PC-9 (cell line): ENCODE results near the gene DTX1. TPM values are rescaled to one million over a fixed set of nuclear protein-coding genes. Genes with fewer than 3 reads are reported as not detected.

Source experiments
- BruUV-seq: library from RNA; stranded (reverse); fragments of 400-500 nt; replicated peaks from 2 replicates; lab custom pipeline; 2021; lab: Mats Ljungman, UMichigan
- CTCF ChIA-PET: fragments of 300-600 bp; sonication (Branson Sonifier 250); formaldehyde crosslinking; loops from one replicate; lab custom pipeline; 2022; ENCODE audit warnings: antibody characterized with exemption; lab: Charles Lee
- POLR2A ChIA-PET: fragments of 300-600 bp; sonication (Branson Sonifier 250); formaldehyde crosslinking; loops from one replicate; lab custom pipeline; 2022; ENCODE audit warnings: antibody characterized with exemption; ENCODE audit not compliant: unreplicated experiment; lab: Charles Lee
- DNase-seq, 2 experiments: peaks; one replicate each; pipeline versions ENCODE4 v3.0.0 to v3.0.0-alpha.2; 2015 to 2022; ENCODE audit warnings: mixed read lengths in 1 of 2
- H2AFZ ChIP-seq: fragments of 200-600 bp; sonication (generic); 2 replicates; pipeline ENCODE4 v1.8.1; 2017; ENCODE audit warnings: antibody characterized with exemption
- H3F3A ChIP-seq: fragments of 200-600 bp; sonication (generic); 2 replicates; pipeline ENCODE4 v1.8.1; 2017; ENCODE audit warnings: antibody characterized with exemption, mild to moderate bottlenecking, low read depth; ENCODE audit not compliant: insufficient read depth
- H3K27ac ChIP-seq: fragments of 200-600 bp; sonication (generic); 2 replicates; pipeline ENCODE4 v1.6.1; 2016; ENCODE audit warnings: mixed run types
- H3K27me3 ChIP-seq: fragments of 200-600 bp; sonication (generic); 2 replicates; pipeline ENCODE4 v1.6.1; 2016; ENCODE audit warnings: low read depth, mixed run types; ENCODE audit not compliant: insufficient read depth
- H3K36me3 ChIP-seq: fragments of 200-600 bp; sonication (generic); 2 replicates; pipeline ENCODE4 v1.6.1; 2016; ENCODE audit warnings: low read depth, mixed run types
- H3K4me1 ChIP-seq: fragments of 200-600 bp; sonication (generic); replicated peaks from 2 replicates; pipeline ENCODE4 v1.6.1; 2016; ENCODE audit warnings: mixed run types; ENCODE audit not compliant: insufficient read depth
- H3K4me2 ChIP-seq: fragments of 200-600 bp; sonication (generic); 2 replicates; pipeline ENCODE4 v1.6.1; 2017; ENCODE audit warnings: mixed run types
- H3K4me3 ChIP-seq: fragments of 200-600 bp; sonication (generic); 2 replicates; pipeline ENCODE4 v1.6.1; 2016; ENCODE audit warnings: mixed run types
- H3K79me2 ChIP-seq: fragments of 200-600 bp; sonication (generic); 2 replicates; pipeline ENCODE4 v1.6.1; 2017; ENCODE audit warnings: low read depth, mixed run types
- H3K9me2 ChIP-seq: fragments of 200-600 bp; sonication (generic); 2 replicates; pipeline ENCODE4 v1.8.1; 2017; ENCODE audit warnings: mild to moderate bottlenecking; ENCODE audit not compliant: insufficient read depth
- H3K9me3 ChIP-seq: fragments of 200-600 bp; sonication (generic); 2 replicates; pipeline ENCODE4 v1.8.1; 2016; ENCODE audit warnings: low read depth; ENCODE audit not compliant: insufficient read depth
- H4K20me1 ChIP-seq: fragments of 200-600 bp; sonication (generic); 2 replicates; pipeline ENCODE4 v1.8.1; 2017; ENCODE audit not compliant: insufficient read depth
- EZH2 ChIP-seq: fragments of 200-600 bp; sonication (generic); IDR thresholded peaks from 2 replicates; pipeline ENCODE4 v1.8.0; 2017; ENCODE audit warnings: antibody characterized with exemption, low read depth
- intact Hi-C: fragments of 100-400 bp; cut with micrococcal nuclease; formaldehyde crosslinking; loops from one replicate; pipeline ENCODE4 v1.10.0; 2022; ENCODE audit not compliant: unreplicated experiment
- total RNA-seq: library from RNA; stranded (reverse); gene quantifications from 2 replicates; pipeline ENCODE4 v1.2.3, GENCODE V29; 2021
- TF ChIP-seq, protein P1 (sequence below): fragments of 200-600 bp; sonication (generic); conservative IDR thresholded peaks from 2 replicates; pipeline ENCODE4 v1.6.1; 2017; ENCODE audit warnings: mixed run types, antibody characterized with exemption, mild to moderate bottlenecking, moderate library complexity

DTX1 gene
- total RNA-seq, 1 experiment from 2014 or later, result 0.13 TPM

DNA sequence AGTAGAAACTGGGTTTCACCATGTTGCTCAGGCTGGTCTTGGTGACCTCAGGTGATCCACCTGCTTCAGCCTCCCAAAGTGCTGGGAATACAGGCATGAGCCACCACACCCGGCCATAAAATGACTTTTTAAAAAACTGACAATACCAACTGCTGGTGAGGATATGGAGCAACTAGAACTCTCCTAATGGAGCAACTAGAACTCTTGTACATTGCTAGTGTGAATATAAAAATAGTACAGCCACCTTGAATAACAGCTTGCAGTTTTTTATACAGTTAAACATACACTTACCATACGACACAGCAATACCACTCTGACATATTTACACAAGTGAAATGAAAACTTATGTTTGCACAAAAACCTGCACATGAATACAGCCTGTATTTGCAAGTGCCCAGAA is 90.5 kb downstream of the DTX1 start:
- POLR2A ChIA-PET, result no interaction called here
- DNase-seq, result no peak
- CTCF ChIA-PET, result no interaction called here
- intact Hi-C loops, result no loop called here
- Histone ChIP-seq H3K27ac (no peak overlapping the region), H3K9me2 (no peaks in the 10 kb centered on the region), H3K4me1 (peaks cover 13% of the 10 kb centered on the region; the same call in 1 of the 2 replicates), H3K36me3 (no peaks in the 10 kb centered on the region), H3F3A (peaks cover 5% of the 10 kb centered on the region; the same call in 1 of the 2 replicates), H3K4me3 (no peak overlapping the region), H3K4me2 (no peak overlapping the region), H3K9me3 (no peaks in the 10 kb centered on the region), H2AFZ (no peak overlapping the region), H3K79me2 (no peaks in the 10 kb centered on the region), H3K27me3 (no peaks in the 10 kb centered on the region), H4K20me1 (no peaks in the 10 kb centered on the region)
- TF ChIP-seq EZH2, result no peak
- TF ChIP-seq, protein P1, sequence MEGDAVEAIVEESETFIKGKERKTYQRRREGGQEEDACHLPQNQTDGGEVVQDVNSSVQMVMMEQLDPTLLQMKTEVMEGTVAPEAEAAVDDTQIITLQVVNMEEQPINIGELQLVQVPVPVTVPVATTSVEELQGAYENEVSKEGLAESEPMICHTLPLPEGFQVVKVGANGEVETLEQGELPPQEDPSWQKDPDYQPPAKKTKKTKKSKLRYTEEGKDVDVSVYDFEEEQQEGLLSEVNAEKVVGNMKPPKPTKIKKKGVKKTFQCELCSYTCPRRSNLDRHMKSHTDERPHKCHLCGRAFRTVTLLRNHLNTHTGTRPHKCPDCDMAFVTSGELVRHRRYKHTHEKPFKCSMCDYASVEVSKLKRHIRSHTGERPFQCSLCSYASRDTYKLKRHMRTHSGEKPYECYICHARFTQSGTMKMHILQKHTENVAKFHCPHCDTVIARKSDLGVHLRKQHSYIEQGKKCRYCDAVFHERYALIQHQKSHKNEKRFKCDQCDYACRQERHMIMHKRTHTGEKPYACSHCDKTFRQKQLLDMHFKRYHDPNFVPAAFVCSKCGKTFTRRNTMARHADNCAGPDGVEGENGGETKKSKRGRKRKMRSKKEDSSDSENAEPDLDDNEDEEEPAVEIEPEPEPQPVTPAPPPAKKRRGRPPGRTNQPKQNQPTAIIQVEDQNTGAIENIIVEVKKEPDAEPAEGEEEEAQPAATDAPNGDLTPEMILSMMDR, result no peak
- no TSS peak for BruUV-seq

Other genes with a start within 250 kb of the DTX1 start
- gene OAS1, start 149.8 kb upstream of the DTX1 start, total RNA-seq, result 13.4 and 18.8 TPM in 2 replicates
- gene OAS3, start 118.3 kb upstream of the DTX1 start, total RNA-seq, result 16.2 and 17.4 TPM in 2 replicates
- 0.98 and 1.3 TPM in 2 replicates for gene OAS2, start 78.2 kb upstream of the DTX1 start, total RNA-seq
- 14.9 and 23.6 TPM in 2 replicates for gene RASAL1, start 79.0 kb downstream of the DTX1 start, total RNA-seq
- gene CFAP73, start 93.0 kb downstream of the DTX1 start, total RNA-seq, result 1.3 and 1.9 TPM in 2 replicates
- gene DDX54, start 128.7 kb downstream of the DTX1 start, total RNA-seq, result 80.1 and 81.3 TPM in 2 replicates
- 15.8 and 16.1 TPM in 2 replicates for gene RITA1, start 129.0 kb downstream of the DTX1 start, total RNA-seq
- gene TPCN1, start 164.7 kb downstream of the DTX1 start, total RNA-seq, result 34.1 and 42.7 TPM in 2 replicates